Activated T-helper 17 cell treated with anti-CD3 and anti-CD28 coated beads, Interleukin-2, amount 50 U/mL, for 72 hours (primary cell): Measurements from ENCODE around the gene COL11A2. TPM values are rescaled to one million over a fixed set of nuclear protein-coding genes. Genes with fewer than 3 reads are reported as not detected.
"Not testable (repeated sequence)": the region's sequence is repeated elsewhere in the genome, so short reads cannot be mapped to it uniquely, and the experiment has no call there.

ENCODE experiments used
- ATAC-seq: fragments of 150-1000 bp; cut with Tn5 transposase; replicated peaks from 2 replicates; pipeline ENCODE4 v1.10.0; 2021; ENCODE audit warnings: mild to moderate bottlenecking, moderate library complexity
- H3K27ac Mint-ChIP-seq: one replicate; pipeline ENCODE4 v1.8.0; 2022; ENCODE audit warnings: mixed read lengths
- H3K27me3 Mint-ChIP-seq: one replicate; pipeline ENCODE4 v1.8.0; 2022; ENCODE audit warnings: mixed read lengths
- H3K36me3 Mint-ChIP-seq: one replicate; pipeline ENCODE4 v1.8.0; 2022; ENCODE audit warnings: low read depth, mild to moderate bottlenecking, mixed read lengths
- H3K4me1 Mint-ChIP-seq: one replicate; pipeline ENCODE4 v1.8.0; 2022; ENCODE audit warnings: mixed read lengths
- H3K4me3 Mint-ChIP-seq: one replicate; pipeline ENCODE4 v1.8.0; 2022; ENCODE audit warnings: mild to moderate bottlenecking, mixed read lengths
- H3K9me3 Mint-ChIP-seq: one replicate; pipeline ENCODE4 v1.8.0; 2022; ENCODE audit warnings: mixed read lengths
- total RNA-seq, 2 donors: library from RNA; stranded (reverse); gene quantifications; one replicate each; pipeline ENCODE4 v1.2.3, GENCODE V29; 2022

The COL11A2 gene
- total RNA-seq = 1 to 10 TPM; 1.2 to 3.3 TPM

DNA sequence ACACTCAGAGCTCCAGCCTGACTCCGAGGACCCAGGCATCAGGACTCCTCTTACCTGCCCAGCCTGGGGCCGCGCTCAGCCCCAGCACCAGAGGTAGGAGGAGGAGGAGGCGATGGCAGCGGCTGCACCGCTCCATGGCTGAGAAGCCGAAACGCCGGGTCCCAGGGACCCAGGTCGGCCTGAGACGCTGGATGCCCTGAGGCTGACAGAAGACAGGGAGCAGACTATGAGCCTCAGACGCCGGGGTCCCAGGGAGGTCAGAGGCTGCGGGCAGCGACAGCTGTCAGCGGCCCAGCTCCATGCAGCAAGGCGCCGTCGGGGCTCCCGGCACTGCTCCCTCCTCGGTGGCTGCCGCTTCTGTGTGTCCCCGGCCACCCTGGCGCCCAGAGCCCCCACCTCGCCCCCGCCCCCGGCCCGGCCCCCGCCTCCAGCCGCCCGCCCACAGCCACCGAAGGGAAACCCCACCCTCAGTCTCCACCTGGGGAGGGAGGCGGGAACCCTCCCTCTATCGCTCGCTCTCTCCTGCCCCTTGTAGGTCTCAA is at the start of gene COL11A2:
Gene COL11A2, minus strand, starts transcription at position 363 of the 542 bp plus-strand sequence. Its CDS starts 227 bp downstream, at position 136.
- H3K4me1 Mint-ChIP-seq = peaks cover 14% of the 10 kb centered on the region
- no peak within 1 kb of the TSS for H3K27ac Mint-ChIP-seq
- H3K36me3 Mint-ChIP-seq = peaks cover 37% of the 10 kb centered on the region
- H3K9me3 Mint-ChIP-seq = no peaks in the 10 kb centered on the region
- peak; percentile 25 for ATAC-seq
- H3K27me3 Mint-ChIP-seq = peaks cover 26% of the 10 kb centered on the region
- H3K4me3 Mint-ChIP-seq = peak within 1 kb of the TSS; percentile 60

DNA sequence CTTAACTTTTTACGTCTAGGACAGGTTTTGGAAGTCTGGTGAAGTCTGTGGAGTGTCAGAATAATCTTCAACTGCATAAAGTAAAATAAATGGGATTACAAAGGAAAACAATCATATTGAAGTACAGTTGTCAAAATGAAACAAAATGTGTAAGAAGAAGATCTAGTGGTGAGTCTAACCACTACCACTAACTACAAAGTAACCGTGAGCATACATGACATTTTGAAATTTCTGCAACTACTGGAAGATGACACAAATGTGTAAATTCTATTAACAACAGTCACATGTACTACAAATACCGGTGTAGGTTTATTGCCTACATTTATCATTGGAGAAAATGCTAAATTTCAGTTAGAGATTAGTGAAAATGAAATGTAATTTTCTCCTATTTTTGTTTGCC is 49.7 kb upstream of the COL11A2 start:
- H3K4me3 Mint-ChIP-seq = peak overlapping the region; percentile 51
- no peaks in the 10 kb centered on the region for H3K9me3 Mint-ChIP-seq
- H3K27me3 Mint-ChIP-seq = peaks cover 16% of the 10 kb centered on the region
- peak overlapping the region; percentile 67 for H3K27ac Mint-ChIP-seq
- peaks cover 14% of the 10 kb centered on the region for H3K4me1 Mint-ChIP-seq
- peak; percentile 97 for ATAC-seq
- H3K36me3 Mint-ChIP-seq = no peaks in the 10 kb centered on the region

DNA sequence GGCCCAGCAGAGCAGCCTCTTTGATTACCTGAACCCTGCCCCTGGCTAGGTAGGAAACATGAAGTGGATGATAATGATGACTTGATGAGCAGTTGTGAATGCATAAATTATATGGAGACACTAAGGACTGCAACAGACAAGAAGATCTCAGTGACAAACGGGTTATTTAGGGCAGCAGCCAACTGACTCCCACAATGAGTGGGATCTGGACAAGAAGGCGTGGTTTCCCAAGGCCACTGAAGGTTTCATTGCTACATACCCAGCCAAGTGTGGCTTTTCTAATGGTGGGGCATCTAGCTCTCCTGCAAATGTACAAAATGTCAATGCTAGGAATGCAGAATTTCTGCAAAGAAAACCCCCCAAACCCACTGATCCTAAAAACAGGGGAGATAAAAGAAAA is 45.5 kb upstream of the COL11A2 start:
- no peak overlapping the region for H3K4me3 Mint-ChIP-seq
- peaks cover 30% of the 10 kb centered on the region for H3K27me3 Mint-ChIP-seq
- peaks cover 14% of the 10 kb centered on the region for H3K4me1 Mint-ChIP-seq

DNA sequence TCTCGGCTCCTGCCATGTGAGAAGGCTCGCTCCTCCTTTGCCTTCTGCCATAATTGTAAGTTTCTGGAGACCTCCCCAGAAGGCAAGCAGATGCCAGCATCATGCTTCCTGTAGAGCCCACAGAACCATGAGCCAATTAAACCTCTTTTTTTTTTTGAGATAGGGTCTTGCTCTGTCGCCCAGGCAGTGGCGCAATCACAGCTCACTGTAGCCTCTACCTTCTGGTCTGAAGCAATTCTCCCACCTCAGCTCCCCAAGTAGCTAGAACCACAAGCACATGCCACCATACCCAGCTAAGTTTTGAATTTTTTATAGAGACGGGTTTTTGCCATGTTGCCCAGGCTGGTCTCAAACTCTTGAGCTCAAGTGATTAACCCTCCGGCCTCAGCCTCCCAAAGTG is 44.6 kb upstream of the COL11A2 start:
- no peak overlapping the region for H3K27ac Mint-ChIP-seq
- peaks cover 27% of the 10 kb centered on the region for H3K27me3 Mint-ChIP-seq
- no peak for ATAC-seq
- no peaks in the 10 kb centered on the region for H3K9me3 Mint-ChIP-seq
- no peak overlapping the region for H3K4me3 Mint-ChIP-seq
- peaks cover 7% of the 10 kb centered on the region for H3K4me1 Mint-ChIP-seq
- no peaks in the 10 kb centered on the region for H3K36me3 Mint-ChIP-seq

More for the DNA sequence above, 45.5 kb upstream of the COL11A2 start:
- no peaks in the 10 kb centered on the region for H3K36me3 Mint-ChIP-seq
- ATAC-seq = no peak
- no peak overlapping the region for H3K27ac Mint-ChIP-seq
- no peaks in the 10 kb centered on the region for H3K9me3 Mint-ChIP-seq

DNA sequence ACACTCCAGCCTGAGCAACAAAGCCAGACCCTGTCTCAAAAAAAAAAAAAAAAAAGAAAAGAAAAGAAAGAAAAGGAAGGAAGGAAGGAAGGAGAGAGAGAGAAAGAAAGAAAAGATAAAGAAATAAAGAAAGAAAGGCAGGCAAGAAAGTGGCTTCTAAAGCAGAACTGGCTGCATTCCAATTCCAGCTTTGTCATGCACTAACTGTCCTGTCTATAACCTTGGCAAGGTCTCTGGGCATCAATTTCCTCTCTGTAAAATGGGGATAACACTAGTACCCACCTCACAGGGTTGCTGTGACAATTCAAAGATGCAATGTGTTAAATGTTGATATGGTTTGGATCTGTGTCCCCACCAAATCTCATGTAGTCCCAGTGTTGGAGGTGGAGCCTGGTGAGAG is 44.1 kb upstream of the COL11A2 start:
- ATAC-seq = no peak
- H3K4me3 Mint-ChIP-seq = no peak overlapping the region
- H3K36me3 Mint-ChIP-seq = no peaks in the 10 kb centered on the region
- no peaks in the 10 kb centered on the region for H3K9me3 Mint-ChIP-seq
- peaks cover 3% of the 10 kb centered on the region for H3K4me1 Mint-ChIP-seq
- H3K27me3 Mint-ChIP-seq = peaks cover 30% of the 10 kb centered on the region
- H3K27ac Mint-ChIP-seq = no peak overlapping the region

DNA sequence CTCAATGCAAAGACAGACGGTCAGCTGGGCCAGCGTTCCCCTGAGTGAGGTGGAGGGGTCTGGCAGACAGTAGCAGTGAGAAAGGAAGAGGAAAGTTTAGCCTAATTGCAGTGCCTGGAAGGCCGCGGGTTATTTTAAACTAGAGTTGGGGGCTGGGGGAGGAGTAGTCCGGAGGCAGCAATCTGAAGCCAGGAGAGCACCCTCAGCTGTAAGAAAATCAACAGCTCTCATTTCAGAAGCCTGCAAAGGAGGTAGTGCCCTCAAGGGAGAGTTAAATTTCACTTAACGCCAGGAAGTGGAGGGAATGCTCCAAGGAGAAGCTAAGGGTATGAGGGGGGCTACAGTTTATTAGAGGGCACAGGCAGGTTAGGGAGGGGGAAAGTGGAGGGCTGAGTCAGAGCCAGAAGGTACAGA is 43.0 kb upstream of the COL11A2 start:
- H3K27ac Mint-ChIP-seq = no peak overlapping the region
- no peaks in the 10 kb centered on the region for H3K9me3 Mint-ChIP-seq
- ATAC-seq = no peak
- H3K4me3 Mint-ChIP-seq = no peak overlapping the region
- no peaks in the 10 kb centered on the region for H3K36me3 Mint-ChIP-seq
- peaks cover 28% of the 10 kb centered on the region for H3K27me3 Mint-ChIP-seq
- H3K4me1 Mint-ChIP-seq = peaks cover 3% of the 10 kb centered on the region

DNA sequence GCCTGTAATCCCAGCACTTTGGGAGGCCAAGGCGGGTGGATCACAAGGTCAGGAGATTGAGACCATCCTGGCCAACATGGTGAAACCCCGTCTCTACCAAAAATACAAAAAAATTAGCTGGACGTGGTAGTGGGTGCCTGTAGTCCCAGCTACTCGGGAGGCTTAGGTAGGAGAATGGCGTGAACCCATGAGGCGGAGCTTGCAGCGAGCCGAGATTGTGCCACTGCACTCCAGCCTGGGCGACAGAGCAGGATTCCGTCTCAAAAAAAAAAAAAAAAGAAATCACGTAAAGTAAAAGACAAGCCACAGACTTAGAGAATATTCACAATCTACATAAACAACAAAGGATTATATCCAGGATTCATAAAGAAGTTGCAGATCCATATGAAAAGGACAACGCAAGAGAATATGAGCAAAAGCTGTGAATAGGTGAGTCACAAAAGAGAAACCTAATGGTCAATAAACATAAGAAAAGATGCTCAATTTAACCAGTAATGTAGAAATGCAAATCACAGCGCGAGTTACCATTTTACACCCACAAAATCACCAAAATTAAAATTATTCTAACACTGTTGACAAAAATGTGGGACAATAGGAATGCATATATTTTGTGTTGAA is 34.3 kb upstream of the COL11A2 start:
- not testable (repeated sequence) for ATAC-seq, H3K27ac Mint-ChIP-seq, H3K4me3 Mint-ChIP-seq, H3K9me3 Mint-ChIP-seq, H3K4me1 Mint-ChIP-seq, H3K36me3 Mint-ChIP-seq
- H3K27me3 Mint-ChIP-seq = peaks cover 35% of the 10 kb centered on the region

DNA sequence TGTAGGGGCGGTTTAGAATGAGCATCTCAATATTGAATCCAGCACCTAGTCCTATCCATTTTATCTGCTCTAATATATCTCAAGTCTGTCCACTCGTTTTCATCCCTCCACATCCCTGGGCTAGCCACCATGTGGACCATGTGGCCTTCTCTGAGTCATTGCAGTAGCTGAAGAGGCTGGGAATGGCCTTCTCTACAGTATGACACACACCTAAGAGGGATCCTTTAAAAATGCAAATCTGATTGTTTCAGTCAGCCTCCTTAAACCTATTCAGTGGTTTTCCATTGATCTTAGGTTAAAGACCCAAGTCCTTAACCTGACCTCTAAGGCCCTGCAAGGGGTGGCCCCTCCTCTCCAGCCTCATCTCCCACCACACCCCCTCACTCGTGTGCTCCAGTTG is 25.4 kb upstream of the COL11A2 start:
- H3K4me3 Mint-ChIP-seq = no peak overlapping the region
- peak; percentile 19 for ATAC-seq
- peaks cover 11% of the 10 kb centered on the region for H3K36me3 Mint-ChIP-seq
- peaks cover 47% of the 10 kb centered on the region for H3K27me3 Mint-ChIP-seq
- peaks cover 10% of the 10 kb centered on the region for H3K4me1 Mint-ChIP-seq
- H3K9me3 Mint-ChIP-seq = no peaks in the 10 kb centered on the region
- H3K27ac Mint-ChIP-seq = no peak overlapping the region

DNA sequence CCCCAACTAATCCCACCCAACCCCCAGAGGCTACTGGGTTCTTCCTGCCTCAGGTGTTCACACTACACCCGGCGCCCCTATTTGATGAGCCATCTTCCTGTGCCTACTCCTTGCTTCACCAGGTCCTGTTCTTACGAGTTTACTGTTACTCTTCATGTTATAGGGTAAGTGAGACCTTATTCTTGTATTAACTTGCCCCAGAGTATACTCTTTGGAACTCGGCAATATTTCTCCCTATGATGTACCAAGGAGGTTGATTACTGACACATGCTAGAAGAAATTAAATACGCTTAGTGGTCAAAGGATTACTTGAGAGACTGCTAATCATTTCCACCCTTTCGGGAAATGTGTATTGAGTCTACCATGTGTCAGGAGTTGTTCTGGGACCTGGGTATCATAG is 25.0 kb upstream of the COL11A2 start:
- Mint-ChIP-seq H3K4me1 (peaks cover 13% of the 10 kb centered on the region), H3K4me3 (no peak overlapping the region)

DNA sequence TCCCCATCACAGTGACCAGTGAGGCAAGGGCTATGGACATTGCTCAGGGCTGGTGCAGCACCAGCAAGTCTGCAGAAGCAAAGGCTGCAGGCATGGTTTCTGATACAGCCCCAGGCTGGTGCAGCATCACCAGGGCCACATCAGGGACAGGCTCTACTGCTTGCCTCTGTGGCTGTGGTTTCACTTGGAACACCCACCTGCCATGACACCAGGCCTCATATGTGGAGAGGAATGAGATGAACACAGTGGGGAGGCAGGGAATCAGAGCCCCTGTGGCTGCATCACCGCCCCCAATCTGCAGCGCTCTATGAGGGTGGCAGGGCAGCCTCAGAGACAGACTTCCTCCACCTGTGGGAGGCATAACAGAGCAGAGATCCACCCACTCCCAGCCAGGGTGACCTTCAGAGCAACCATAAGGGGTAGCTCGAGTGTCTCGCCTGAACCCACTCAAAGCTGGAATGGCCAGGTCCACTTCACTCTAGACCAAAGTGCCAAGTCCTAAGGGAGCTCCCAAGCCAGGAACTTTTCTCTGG is 23.9 kb upstream of the COL11A2 start:
- Mint-ChIP-seq H3K4me1 (peaks cover 13% of the 10 kb centered on the region), H3K4me3 (no peak overlapping the region), H3K27me3 (peaks cover 42% of the 10 kb centered on the region), H3K9me3 (no peaks in the 10 kb centered on the region), H3K36me3 (peaks cover 25% of the 10 kb centered on the region), H3K27ac (no peak overlapping the region)
- ATAC-seq = no peak

More for the DNA sequence above, 25.0 kb upstream of the COL11A2 start:
- no peak for ATAC-seq
- Mint-ChIP-seq H3K27me3 (peaks cover 46% of the 10 kb centered on the region), H3K36me3 (peaks cover 15% of the 10 kb centered on the region), H3K9me3 (no peaks in the 10 kb centered on the region), H3K27ac (no peak overlapping the region)

DNA sequence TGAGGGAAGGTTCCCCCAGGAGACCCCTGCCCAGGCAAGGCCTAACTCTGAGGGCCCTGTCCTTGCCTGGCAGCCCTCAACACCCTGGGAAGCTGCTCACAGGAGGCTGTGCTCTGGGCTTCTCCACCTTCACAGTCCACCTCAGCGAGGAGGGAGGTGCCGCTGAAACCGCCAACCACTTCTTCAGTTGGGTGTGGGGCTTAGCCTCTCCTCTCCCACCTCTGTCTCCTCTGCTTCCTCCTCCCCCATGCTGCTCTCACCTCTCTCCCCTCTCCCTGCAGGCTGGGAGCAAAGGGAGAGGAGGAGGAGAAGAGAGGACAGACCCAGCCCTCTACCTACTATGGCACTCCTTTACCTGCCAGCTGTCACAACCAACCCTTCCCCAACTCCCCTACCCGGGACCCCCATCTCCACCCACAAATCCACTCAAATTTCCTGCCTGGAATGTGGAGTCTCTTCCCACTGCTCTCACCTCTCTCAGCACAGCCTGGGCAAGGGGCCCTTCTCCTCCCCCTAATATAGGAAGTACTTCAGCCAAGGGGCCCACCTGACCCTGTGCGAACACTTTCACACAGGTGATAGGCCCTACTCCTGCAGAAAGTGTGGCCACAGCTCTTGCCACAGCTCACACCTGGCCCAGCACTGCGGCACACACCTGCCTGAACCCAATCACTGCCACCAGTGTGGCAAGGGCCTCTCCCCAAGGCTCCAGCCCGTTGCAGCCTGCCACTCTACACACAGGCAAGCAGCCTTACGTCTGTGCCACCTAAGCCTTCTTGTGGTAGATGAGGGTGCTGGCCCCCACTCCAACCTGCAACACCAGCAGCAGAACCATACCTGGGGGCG is 23.2 kb upstream of the COL11A2 start:
- no peak overlapping the region for H3K27ac Mint-ChIP-seq
- H3K36me3 Mint-ChIP-seq = peaks cover 32% of the 10 kb centered on the region
- H3K4me3 Mint-ChIP-seq = no peak overlapping the region
- ATAC-seq = no peak
- H3K4me1 Mint-ChIP-seq = peaks cover 13% of the 10 kb centered on the region
- peaks cover 42% of the 10 kb centered on the region for H3K27me3 Mint-ChIP-seq
- H3K9me3 Mint-ChIP-seq = no peaks in the 10 kb centered on the region

DNA sequence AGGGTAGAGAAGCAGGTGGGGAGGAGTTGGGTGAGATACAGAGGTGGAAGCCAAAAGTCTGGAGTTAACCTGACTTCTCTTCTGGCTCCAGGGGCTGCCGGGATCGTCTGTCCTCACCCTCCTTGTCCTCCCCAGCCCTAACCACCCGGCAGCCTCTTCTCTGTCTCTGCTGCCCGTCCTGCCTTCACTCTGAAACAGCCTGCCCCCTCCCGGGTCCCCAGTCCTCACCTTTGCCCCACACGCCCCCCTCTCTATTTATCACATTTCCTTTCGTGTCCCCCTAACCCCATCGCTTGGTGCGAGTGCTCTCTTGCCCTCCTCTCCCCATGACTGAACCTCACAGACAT is 21.7 kb upstream of the COL11A2 start:
- Mint-ChIP-seq H3K36me3 (peaks cover 47% of the 10 kb centered on the region), H3K4me1 (peaks cover 20% of the 10 kb centered on the region), H3K27ac (peak overlapping the region; percentile 61), H3K9me3 (no peaks in the 10 kb centered on the region), H3K27me3 (peaks cover 36% of the 10 kb centered on the region), H3K4me3 (peak overlapping the region; percentile 50)
- ATAC-seq = no peak

DNA sequence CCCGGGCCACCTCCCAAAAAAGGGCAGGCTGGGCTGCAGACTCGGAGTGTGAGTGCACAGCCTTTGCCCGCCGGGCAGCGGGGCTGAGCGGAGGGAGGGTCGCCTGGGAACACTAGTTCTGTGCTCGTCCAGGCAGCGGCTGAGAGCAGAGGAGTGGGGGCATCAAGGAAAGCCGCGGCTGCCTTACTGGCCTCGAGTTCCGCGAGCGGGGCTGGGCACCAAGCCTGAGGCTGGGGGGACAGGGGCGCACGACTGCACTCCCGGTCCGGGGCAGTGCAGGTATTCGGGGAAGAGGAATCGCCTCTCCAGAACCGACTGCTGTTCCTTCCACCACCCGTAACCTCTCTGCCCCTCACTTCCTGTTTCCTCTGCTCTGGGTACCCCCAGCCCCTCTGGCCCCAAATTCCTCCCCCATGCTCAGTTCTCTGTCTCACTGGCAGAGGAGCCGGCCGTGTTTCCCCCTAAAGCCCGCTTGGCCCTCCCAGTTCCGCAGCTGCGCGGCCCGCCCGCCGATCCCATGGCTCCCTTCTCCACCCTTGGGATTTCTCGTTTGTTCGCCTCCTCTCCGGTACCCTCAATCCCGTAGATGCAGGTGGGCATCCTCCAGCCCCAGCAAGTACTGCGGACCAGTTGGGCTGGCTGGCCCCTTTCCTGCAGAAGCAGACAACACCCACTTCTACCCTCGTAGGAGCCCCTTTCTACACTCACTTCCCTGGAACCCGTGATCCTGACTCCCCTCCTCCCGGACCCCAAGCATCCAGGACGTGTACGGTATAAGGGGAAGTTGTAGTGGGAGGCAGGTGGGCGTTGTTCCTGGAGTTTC is 21.1 kb upstream of the COL11A2 start:
- Mint-ChIP-seq H3K27me3 (peaks cover 30% of the 10 kb centered on the region), H3K36me3 (peaks cover 52% of the 10 kb centered on the region), H3K27ac (peak overlapping the region; percentile 61), H3K4me1 (peaks cover 24% of the 10 kb centered on the region), H3K9me3 (no peaks in the 10 kb centered on the region), H3K4me3 (peak overlapping the region; percentile 50)
- ATAC-seq = no peak

DNA sequence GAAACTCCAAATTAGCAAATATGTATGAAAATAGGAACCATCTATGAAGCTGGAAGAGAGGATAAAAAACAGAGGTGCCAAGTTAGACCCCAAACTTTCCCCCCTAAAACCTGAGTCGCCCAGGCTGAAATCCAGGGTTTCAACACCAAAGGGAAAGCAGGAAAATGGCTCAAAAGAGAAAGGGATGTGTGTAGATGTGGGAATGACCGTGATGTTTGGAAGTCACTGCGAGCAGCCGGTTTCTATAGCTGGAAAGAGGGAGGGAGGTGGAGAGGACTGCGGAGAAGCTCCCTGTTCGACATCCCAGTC is 20.5 kb upstream of the COL11A2 start:
- Mint-ChIP-seq H3K36me3 (peaks cover 52% of the 10 kb centered on the region), H3K4me1 (peaks cover 24% of the 10 kb centered on the region), H3K4me3 (peak overlapping the region; percentile 50), H3K27me3 (peaks cover 25% of the 10 kb centered on the region), H3K9me3 (no peaks in the 10 kb centered on the region), H3K27ac (peak overlapping the region; percentile 61)
- ATAC-seq = no peak
